Trophoblast cell (in vitro differentiated cells and primary cell): ENCODE data around the gene NIFK.

ENCODE experiments used
- DNase-seq, 2 donors: peaks; one replicate each; pipeline ENCODE4 v3.0.0-alpha.2; 2016
- H2AFZ ChIP-seq: 2 replicates; pipeline ENCODE4 v1.6.1; 2013; ENCODE audit warnings: low read length, moderate library complexity, mild to moderate bottlenecking; ENCODE audit not compliant: insufficient read depth, poor library complexity
- H2AK5ac ChIP-seq: 2 replicates; pipeline ENCODE4 v1.6.1; 2013; ENCODE audit warnings: mild to moderate bottlenecking, low read length
- H2BK120ac ChIP-seq: 2 replicates; pipeline ENCODE4 v1.6.1; 2013; ENCODE audit warnings: low read length, mild to moderate bottlenecking, moderate library complexity; ENCODE audit not compliant: insufficient read depth, poor library complexity
- H2BK12ac ChIP-seq: 2 replicates; pipeline ENCODE4 v1.6.1; 2013; ENCODE audit warnings: mild to moderate bottlenecking, low read length, moderate library complexity
- H2BK5ac ChIP-seq: 2 replicates; pipeline ENCODE4 v1.6.1; 2013; ENCODE audit warnings: low read length, low read depth, moderate library complexity, mild to moderate bottlenecking; ENCODE audit not compliant: poor library complexity
- H3K14ac ChIP-seq: 2 replicates; pipeline ENCODE4 v1.6.1; 2013; ENCODE audit warnings: mild to moderate bottlenecking, low read length
- H3K18ac ChIP-seq: 2 replicates; pipeline ENCODE4 v1.6.1; 2013; ENCODE audit warnings: mild to moderate bottlenecking, low read length
- H3K23ac ChIP-seq: 2 replicates; pipeline ENCODE4 v1.6.1; 2013; ENCODE audit warnings: low read length
- H3K27ac ChIP-seq: 2 replicates; pipeline ENCODE4 v1.5.1; 2013; ENCODE audit warnings: low read depth, mild to moderate bottlenecking, inconsistent platforms, low read length, moderate library complexity
- H3K27me3 ChIP-seq: 2 replicates; pipeline ENCODE4 v1.6.1; 2013; ENCODE audit warnings: inconsistent platforms, mild to moderate bottlenecking, low read length, moderate library complexity; ENCODE audit not compliant: insufficient read depth
- H3K36me3 ChIP-seq, 2 experiments: 1 replicate in 1 of 2; 2 replicates in 1 of 2; pipeline ENCODE4 v1.6.1; 2013; ENCODE audit warnings: low read length in 2 of 2, mild to moderate bottlenecking in 2 of 2, moderate library complexity in 1 of 2; ENCODE audit not compliant: insufficient read depth in 2 of 2, control insufficient read depth in 1 of 2
- H3K4ac ChIP-seq: 2 replicates; pipeline ENCODE4 v1.6.1; 2013; ENCODE audit warnings: low read depth, mild to moderate bottlenecking, low read length, moderate library complexity
- H3K4me1 ChIP-seq, 2 experiments: 1 replicate in 1 of 2; 2 replicates in 1 of 2; pipeline ENCODE4 v1.6.1; 2013; ENCODE audit warnings: low read length in 2 of 2, mild to moderate bottlenecking in 2 of 2, moderate library complexity in 1 of 2; ENCODE audit not compliant: insufficient read depth in 2 of 2, control insufficient read depth in 1 of 2
- H3K4me2 ChIP-seq: 2 replicates; pipeline ENCODE4 v1.6.1; 2013; ENCODE audit warnings: inconsistent platforms, mild to moderate bottlenecking, low read length, moderate library complexity
- H3K4me3 ChIP-seq: 2 replicates; pipeline ENCODE4 v1.5.1; 2013; ENCODE audit warnings: mild to moderate bottlenecking, low read depth, low read length, inconsistent platforms
- H3K79me1 ChIP-seq: one replicate; pipeline ENCODE4 v1.6.1; 2013; ENCODE audit warnings: low read length
- H3K79me2 ChIP-seq: 2 replicates; pipeline ENCODE4 v1.6.1; 2013; ENCODE audit warnings: low read length, mild to moderate bottlenecking; ENCODE audit not compliant: control insufficient read depth, insufficient read depth, poor library complexity
- H3K9ac ChIP-seq: 2 replicates; pipeline ENCODE4 v1.6.1; 2013; ENCODE audit warnings: mild to moderate bottlenecking, low read length
- H3K9me3 ChIP-seq: 2 replicates; pipeline ENCODE4 v1.6.1; 2013; ENCODE audit warnings: low read depth, mild to moderate bottlenecking, control low read depth, inconsistent platforms, low read length; ENCODE audit not compliant: insufficient read depth
- H4K12ac ChIP-seq: 2 replicates; pipeline ENCODE4 v1.6.1; 2013; ENCODE audit warnings: low read depth, mild to moderate bottlenecking, low read length, moderate library complexity
- H4K8ac ChIP-seq: 2 replicates; pipeline ENCODE4 v1.6.1; 2013; ENCODE audit warnings: low read depth, mild to moderate bottlenecking, low read length, moderate library complexity
- H4K91ac ChIP-seq: one replicate; pipeline ENCODE4 v1.6.1; 2013; ENCODE audit warnings: low read depth, mild to moderate bottlenecking, low read length, moderate library complexity
- WGBS: extraction: QIAGEN DNeasy Blood & Tissue Kit; methylation state at CpG from one replicate; pipeline ENCODE4 v1.1.7; 2013; ENCODE audit warnings: missing lambda C conversion rate; ENCODE audit not compliant: insufficient read length, insufficient coverage; ENCODE audit errors: extremely low coverage; 5-methylcytosine and 5-hydroxymethylcytosine counted together

NIFK gene

GRCh38 chr2:121682396-121683298 lies 54.0 kb downstream of the NIFK start:
- DNase-seq: no peak
- Histone ChIP-seq H3K9me3 (peaks cover 10% of the 10 kb centered on the region), H3K4me2 (no peak overlapping the region), H4K8ac (no peak overlapping the region), H2AFZ (no peak overlapping the region), H3K18ac (no peak overlapping the region), H3K27ac (no peak overlapping the region), H3K79me1 (no peaks in the 10 kb centered on the region), H3K27me3 (no peaks in the 10 kb centered on the region), H4K91ac (no peak overlapping the region), H2BK120ac (no peak overlapping the region), H3K23ac (no peak overlapping the region), H2BK5ac (no peak overlapping the region), H3K14ac (no peak overlapping the region), H3K4me3 (no peak overlapping the region), H2BK12ac (no peak overlapping the region), H3K9ac (no peak overlapping the region), H3K79me2 (no peaks in the 10 kb centered on the region), H4K12ac (no peak overlapping the region), H3K4me1 (no peaks in the 10 kb centered on the region), H3K36me3 (no peaks in the 10 kb centered on the region), H3K4ac (no peak overlapping the region), H2AK5ac (no peak overlapping the region)
- no CpG with 5 or more reads among the region's 17 CpGs for WGBS

DNA sequence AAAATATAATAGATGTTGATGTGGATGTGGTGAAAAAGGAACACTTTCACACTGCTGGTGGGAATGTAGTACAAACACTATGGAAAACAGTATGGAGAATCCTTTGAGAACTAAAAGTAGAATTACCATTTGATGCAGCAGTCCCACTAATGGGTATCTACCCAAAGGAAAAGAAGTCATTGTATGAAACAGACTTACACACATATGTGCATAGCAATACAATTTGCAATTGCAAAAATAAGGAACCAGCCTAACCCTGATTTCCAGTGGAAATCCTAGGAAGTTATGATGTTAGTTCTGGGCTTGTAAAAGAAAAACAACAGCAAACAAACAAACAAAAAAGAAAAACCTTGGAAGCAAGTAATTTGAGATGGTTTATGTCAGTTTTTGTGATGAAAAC lies 58.8 kb downstream of the NIFK start:
- no peak overlapping the region for H3K14ac ChIP-seq
- no peak overlapping the region for H3K4ac ChIP-seq
- no peak overlapping the region for H2BK5ac ChIP-seq
- no peak overlapping the region for H3K27ac ChIP-seq
- no peak overlapping the region for H2AFZ ChIP-seq
- H2BK12ac ChIP-seq: no peak overlapping the region
- no peak overlapping the region for H3K4me3 ChIP-seq
- H2BK120ac ChIP-seq: no peak overlapping the region
- no peak for DNase-seq
- no peak overlapping the region for H3K23ac ChIP-seq
- H4K8ac ChIP-seq: no peak overlapping the region
- no peak overlapping the region for H2AK5ac ChIP-seq
- H4K12ac ChIP-seq: no peak overlapping the region
- H3K79me1 ChIP-seq: no peaks in the 10 kb centered on the region
- H3K79me2 ChIP-seq: no peaks in the 10 kb centered on the region
- no peaks in the 10 kb centered on the region for H3K4me1 ChIP-seq
- H3K36me3 ChIP-seq: no peaks in the 10 kb centered on the region
- H3K9me3 ChIP-seq: peaks cover 8% of the 10 kb centered on the region
- no peaks in the 10 kb centered on the region for H3K27me3 ChIP-seq
- H3K18ac ChIP-seq: no peak overlapping the region
- H4K91ac ChIP-seq: no peak overlapping the region
- no peak overlapping the region for H3K9ac ChIP-seq
- no peak overlapping the region for H3K4me2 ChIP-seq
